ENCODE results near the gene NUP88.

- TF ChIP-seq CTCF (IDR thresholded peaks at IDR 0.05; ENCODE audit: low read length) (no peak), EZH2phosphoT487 (IDR thresholded peaks at IDR 0.05; ENCODE audit: low read length) (no peak), EZH2 (optimal IDR thresholded peaks at IDR 0.05; ENCODE audit: low read depth, low read length) (no peak)
These were observed 15.5 kb upstream of the NUP88 start for GRCh38 chr17:5434984-5435383.

Data from MM.1S (cell line).